HEK293T (cell line): ENCODE data around the gene SERPINB10.

ENCODE experiments used
- CTCF ChIA-PET: fragments of 350-600 bp; formaldehyde crosslinking; extraction: SDS; loops from one replicate; lab custom pipeline; 2021; ENCODE audit warnings: antibody characterized with exemption, inconsistent platforms; lab: Yijun Ruan, JAX
- POLR2A ChIA-PET: fragments of 350-600 bp; formaldehyde crosslinking; extraction: SDS; loops from one replicate; lab custom pipeline; 2020; ENCODE audit warnings: antibody characterized with exemption, inconsistent platforms; lab: Yijun Ruan, JAX
- DNase-seq: peaks from one replicate; pipeline ENCODE4 v3.0.0; 2012; ENCODE audit warnings: mixed read lengths; ENCODE audit errors: extremely low spot score
- ARNT ChIP-seq: fragments of 450-650 bp; IDR thresholded peaks from 2 replicates; pipeline ENCODE4 v1.6.1; 2017; ENCODE audit warnings: mild to moderate bottlenecking
- BHLHE40 ChIP-seq: fragments of 450-650 bp; IDR thresholded peaks from 2 replicates; pipeline ENCODE4 v1.6.1; 2016; ENCODE audit warnings: mild to moderate bottlenecking, moderate library complexity, borderline replicate concordance
- CTBP1 ChIP-seq: fragments of 450-650 bp; IDR thresholded peaks from 2 replicates; pipeline ENCODE4 v1.6.1; 2016; ENCODE audit warnings: borderline replicate concordance
- ELF4 ChIP-seq: fragments of 450-650 bp; IDR thresholded peaks from 2 replicates; pipeline ENCODE4 v1.6.1; 2017; ENCODE audit warnings: antibody characterized with exemption
- FOXA1 ChIP-seq: fragments of 450-650 bp; IDR thresholded peaks from 2 replicates; pipeline ENCODE4 v1.6.1; 2016; ENCODE audit warnings: mild to moderate bottlenecking
- FOXK2 ChIP-seq: fragments of 450-650 bp; IDR thresholded peaks from 2 replicates; pipeline ENCODE4 v1.6.1; 2016; ENCODE audit warnings: mild to moderate bottlenecking
- FOXM1 ChIP-seq: fragments of 450-650 bp; IDR thresholded peaks from 2 replicates; pipeline ENCODE4 v1.6.1; 2017; ENCODE audit warnings: mild to moderate bottlenecking, borderline replicate concordance
- HDGF ChIP-seq: fragments of 450-650 bp; IDR thresholded peaks from 2 replicates; pipeline ENCODE4 v1.6.1; 2017; ENCODE audit warnings: antibody characterized with exemption, borderline replicate concordance
- L3MBTL2 ChIP-seq: fragments of 450-650 bp; conservative IDR thresholded peaks from 2 replicates; pipeline ENCODE4 v1.6.1; 2016; ENCODE audit warnings: mild to moderate bottlenecking
- LEF1 ChIP-seq: fragments of 450-650 bp; IDR thresholded peaks from 2 replicates; pipeline ENCODE4 v1.6.1; 2017; ENCODE audit warnings: mild to moderate bottlenecking, borderline replicate concordance
- NFRKB ChIP-seq: fragments of 450-650 bp; IDR thresholded peaks from 2 replicates; pipeline ENCODE4 v1.6.1; 2016; ENCODE audit warnings: mild to moderate bottlenecking, moderate library complexity
- PKNOX1 ChIP-seq: fragments of 450-650 bp; IDR thresholded peaks from 2 replicates; pipeline ENCODE4 v1.6.1; 2016
- SP1 ChIP-seq: fragments of 450-650 bp; IDR thresholded peaks from 2 replicates; pipeline ENCODE4 v1.6.1; 2017
- SUZ12 ChIP-seq: fragments of 450-650 bp; IDR thresholded peaks from 2 replicates; pipeline ENCODE4 v1.6.1; 2016; ENCODE audit warnings: mild to moderate bottlenecking
- TARDBP ChIP-seq: fragments of 450-650 bp; IDR thresholded peaks from 2 replicates; pipeline ENCODE4 v1.6.1; 2016
- ZNF384 ChIP-seq: fragments of 450-650 bp; IDR thresholded peaks from 2 replicates; pipeline ENCODE4 v1.6.1; 2016

The SERPINB10 gene

GRCh38 chr18:63868546-63868945 is 39.2 kb upstream of the SERPINB10 start:
- POLR2A ChIA-PET: no interaction called here
- no peak for TF ChIP-seq SUZ12
- TF ChIP-seq HDGF: no peak
- TF ChIP-seq ELF4: no peak
- no peak for TF ChIP-seq BHLHE40
- no peak for TF ChIP-seq PKNOX1
- TF ChIP-seq L3MBTL2: no peak
- no peak for TF ChIP-seq CTBP1
- TF ChIP-seq FOXM1: no peak
- CTCF ChIA-PET: no interaction called here
- DNase-seq: no peak

- CTCF ChIA-PET: no interaction called here
- DNase-seq: no peak
- TF ChIP-seq NFRKB (no peak), SP1 (no peak), ZNF384 (no peak), BHLHE40 (no peak), HDGF (no peak), ARNT (no peak), FOXM1 (no peak), FOXK2 (no peak), L3MBTL2 (no peak)
- POLR2A ChIA-PET: no interaction called here
Observed at GRCh38 chr18:63869374-63869773, 38.4 kb upstream of the SERPINB10 start.

GRCh38 chr18:63869851-63870250 is 37.9 kb upstream of the SERPINB10 start:
- no peak for TF ChIP-seq FOXM1
- no peak for TF ChIP-seq PKNOX1
- TF ChIP-seq ZNF384: no peak
- TF ChIP-seq CTBP1: no peak
- TF ChIP-seq FOXK2: no peak
- TF ChIP-seq ELF4: no peak
- TF ChIP-seq NFRKB: no peak
- no peak for TF ChIP-seq TARDBP
- no peak for TF ChIP-seq ARNT
- TF ChIP-seq BHLHE40: no peak
- TF ChIP-seq SP1: no peak
- TF ChIP-seq LEF1: no peak
- TF ChIP-seq SUZ12: no peak
- no peak for TF ChIP-seq HDGF
- no peak for TF ChIP-seq L3MBTL2
- no peak for TF ChIP-seq FOXA1
- ChIA-PET CTCF (no interaction called here), POLR2A (no interaction called here)
- no peak for DNase-seq

GRCh38 chr18:63871836-63872235 is 35.9 kb upstream of the SERPINB10 start:
- ChIA-PET CTCF (no interaction called here), POLR2A (no interaction called here)
- TF ChIP-seq ELF4 (no peak), PKNOX1 (no peak), BHLHE40 (no peak), NFRKB (no peak), CTBP1 (no peak), SUZ12 (no peak), HDGF (no peak), TARDBP (no peak), LEF1 (no peak), ARNT (no peak), ZNF384 (no peak)
- no peak for DNase-seq

- ChIA-PET POLR2A (no interaction called here), CTCF (no interaction called here)
- no peak for DNase-seq
- no peak for TF ChIP-seq NFRKB
- no peak for TF ChIP-seq L3MBTL2
- no peak for TF ChIP-seq FOXM1
- no peak for TF ChIP-seq SUZ12
- TF ChIP-seq HDGF: no peak
- TF ChIP-seq FOXK2: no peak
- TF ChIP-seq ZNF384: no peak
- no peak for TF ChIP-seq BHLHE40
- TF ChIP-seq ARNT: no peak
- TF ChIP-seq TARDBP: no peak
- TF ChIP-seq LEF1: no peak
- TF ChIP-seq SP1: no peak
- no peak for TF ChIP-seq ELF4
Observed at GRCh38 chr18:63872586-63872985, 35.2 kb upstream of the SERPINB10 start.

GRCh38 chr18:63878343-63878742 is 29.4 kb upstream of the SERPINB10 start:
- CTCF ChIA-PET: no interaction called here
- TF ChIP-seq PKNOX1: no peak
- no peak for TF ChIP-seq FOXK2
- TF ChIP-seq LEF1: no peak
- no peak for TF ChIP-seq L3MBTL2
- TF ChIP-seq ELF4: no peak
- no peak for TF ChIP-seq CTBP1
- no peak for TF ChIP-seq FOXA1
- POLR2A ChIA-PET: no interaction called here
- no peak for DNase-seq
